ENCODE measurements around the gene SOX30.
"Not testable (repeated sequence)": the region's sequence is repeated elsewhere in the genome, so short reads cannot be mapped to it uniquely, and the experiment has no call there.

- TF ChIP-seq CTCF, POLR2A (IDR thresholded peaks at IDR 0.05): not testable (repeated sequence)
These were observed 34.3 kb upstream of the SOX30 start for GRCh38 chr5:157686276-157687197.

All from esophagus squamous epithelium (tissue), 4 donors.